Renal cortex interstitium (tissue), 11 donors: ENCODE measurements around the gene TXN2. TPM values are rescaled to one million over a fixed set of nuclear protein-coding genes. Genes with fewer than 3 reads are reported as not detected.

Source experiments
- DNase-seq, 11 donors: peaks; one replicate each; pipeline ENCODE4 v3.0.0-alpha.2; 2013; ENCODE audit warnings: low read depth in 9 of 11, low spot score in 4 of 11; ENCODE audit errors: extremely low read depth in 1 of 11
- polyA plus RNA-seq, 3 donors: library from polyadenylated mRNA; unstranded; fragments of 120-200 nt; gene quantifications; one replicate each; pipeline ENCODE4 v1.2.1, GENCODE V29; 2013; ENCODE audit not compliant: insufficient read length in 3 of 3

TXN2 gene
- polyA plus RNA-seq, 3 donors = 119 to 138 (median 123) TPM

DNA sequence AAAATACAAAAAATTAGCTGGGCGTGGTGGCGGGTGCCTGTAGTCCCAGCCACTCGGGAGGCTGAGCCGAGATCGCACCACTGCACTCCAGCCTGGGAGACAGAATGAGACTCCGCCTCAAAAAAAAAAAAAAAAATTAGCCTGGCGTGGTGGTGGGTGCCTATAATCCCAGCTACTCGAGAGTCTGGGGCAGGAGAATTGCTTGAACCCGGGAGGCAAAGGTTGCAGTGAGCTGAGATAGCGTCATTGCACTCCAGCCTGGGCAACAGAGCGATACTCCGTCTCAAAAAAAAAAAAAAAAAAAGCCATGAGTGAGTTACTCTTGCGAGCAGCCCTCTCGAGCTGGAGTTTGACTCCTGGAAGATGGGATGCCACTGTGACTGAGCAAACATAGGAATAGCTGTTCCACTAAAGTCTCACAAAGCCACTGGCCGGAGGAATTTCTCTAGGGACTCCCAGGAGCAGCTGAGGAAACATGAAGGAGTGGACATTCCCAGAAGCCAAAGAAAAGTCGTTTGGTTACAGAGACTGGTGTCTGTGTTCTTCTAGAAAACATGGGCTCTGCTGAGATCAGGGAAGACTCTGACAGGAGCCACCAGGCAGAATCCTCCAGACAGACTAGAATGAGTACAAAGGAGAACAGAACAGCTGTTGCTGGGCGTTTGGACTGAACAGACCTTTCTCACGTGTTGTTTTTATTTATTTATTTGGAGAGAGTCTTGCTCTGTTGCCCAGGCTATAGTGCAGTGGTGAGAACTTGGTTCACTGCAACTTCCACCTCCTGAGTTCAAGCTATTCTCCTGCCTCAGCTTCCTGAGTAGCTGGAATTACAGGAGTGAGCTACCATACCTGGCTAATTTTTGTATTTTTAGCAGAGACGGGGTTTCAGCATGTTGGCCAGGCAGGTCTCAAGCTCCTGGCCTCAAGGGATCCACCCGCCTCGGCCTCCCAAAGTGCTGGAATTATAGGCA, 61.2 kb downstream of the TXN2 start:
- DNase-seq = no peak

DNA sequence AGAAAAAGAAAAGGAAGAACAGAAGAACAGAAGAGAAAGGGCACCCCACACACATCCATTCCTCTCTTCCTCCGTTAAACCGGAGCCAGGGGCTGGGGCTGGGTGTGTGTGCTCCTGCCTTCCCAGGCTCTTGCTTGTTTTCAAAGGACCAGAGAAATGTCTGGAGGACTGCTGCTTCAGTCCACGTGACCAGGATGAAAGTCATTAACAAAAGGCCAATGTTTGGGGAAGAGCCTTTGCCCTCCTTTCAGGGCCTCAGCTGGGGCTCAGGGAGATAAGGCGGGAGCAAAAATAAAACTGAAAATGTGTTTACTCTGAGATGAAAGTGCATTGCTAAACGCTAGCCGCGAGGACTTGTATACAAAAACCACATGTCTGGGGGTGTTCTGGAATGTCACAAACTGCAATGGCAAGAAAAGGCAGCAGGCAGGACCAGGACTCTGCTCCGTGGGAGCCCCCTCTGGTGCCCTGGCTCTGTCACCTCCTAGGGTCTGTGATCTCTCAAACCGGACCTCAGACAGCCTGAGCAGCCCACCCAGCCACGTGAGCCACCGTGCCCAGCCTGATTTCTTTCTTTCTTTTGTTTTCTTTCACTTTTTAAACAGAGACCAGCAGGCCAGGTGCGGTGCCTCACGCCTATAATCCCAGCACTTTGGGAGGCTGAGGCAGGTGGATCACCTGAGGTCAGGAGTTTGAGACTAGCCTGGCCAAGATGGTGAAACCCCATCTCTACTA, 62.1 kb downstream of the TXN2 start:
- DNase-seq = peak in 5 of 11 donors; percentile 54 to 73 (median 69)

DNA sequence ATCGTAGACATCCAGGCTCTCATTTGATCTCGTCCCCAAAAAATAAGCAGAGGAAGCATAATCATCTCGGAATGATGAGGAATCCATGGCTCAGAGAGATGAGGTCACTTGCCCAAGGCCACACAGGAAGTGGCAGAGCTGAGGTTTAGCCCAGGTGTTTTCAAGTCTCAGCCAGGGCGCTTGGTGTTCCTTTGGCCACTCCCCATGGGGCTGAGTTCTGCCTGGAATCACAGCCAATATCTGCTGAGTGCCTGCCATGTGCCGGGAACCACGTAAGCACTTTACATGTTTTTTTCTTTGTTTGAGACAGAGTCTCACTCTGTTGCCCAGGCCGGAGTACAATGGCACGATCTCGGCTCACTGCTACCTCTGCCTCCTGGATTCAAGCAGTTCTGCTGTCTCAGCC, 64.2 kb downstream of the TXN2 start:
- DNase-seq = no peak

Other genes with a start within 250 kb of the TXN2 start
- 10 to 100 TPM; 24.8 to 45.4 (median 28.7) TPM for gene APOL2, start 242.1 kb downstream of the TXN2 start, polyA plus RNA-seq
- gene APOL1, start 228.5 kb downstream of the TXN2 start, polyA plus RNA-seq = 10 to 100 TPM in 1 of 3 donors, 1 to 10 TPM in 2; 7.2 to 13.9 (median 9.2) TPM
- 100 to 1,000 TPM; 247 to 318 (median 290) TPM for gene MYH9, start 93.7 kb downstream of the TXN2 start, polyA plus RNA-seq
- gene FOXRED2, start 25.4 kb upstream of the TXN2 start, polyA plus RNA-seq = 10 to 100 TPM; 23.4 to 29.7 (median 26.2) TPM
- gene EIF3D, start 47.5 kb upstream of the TXN2 start, polyA plus RNA-seq = 100 to 1,000 TPM; 268 to 294 (median 283) TPM
- gene CACNG2, start 222.1 kb upstream of the TXN2 start, polyA plus RNA-seq = not detected